Testis (tissue), 3 donors: ENCODE measurements around the gene GPX2. TPM values are rescaled to one million over a fixed set of nuclear protein-coding genes. Genes with fewer than 3 reads are reported as not detected.
A peak's percentile ranks its signal among the peaks of the same experiment; 100 is the strongest.

ENCODE experiments used
- DNase-seq: peaks from one replicate; pipeline ENCODE4 v3.0.0-alpha.2; 2019
- H3K27ac ChIP-seq, 2 donors: fragments of 200-600 bp; sonication (generic); one replicate each; pipeline ENCODE4 v1.5.1; 2019
- H3K27me3 ChIP-seq: fragments of 200-600 bp; sonication (generic); one replicate; pipeline ENCODE4 v1.5.1; 2019
- H3K36me3 ChIP-seq: fragments of 200-600 bp; sonication (generic); one replicate; pipeline ENCODE4 v1.5.1; 2017; ENCODE audit warnings: low read depth; ENCODE audit errors: missing control alignments
- H3K4me1 ChIP-seq: fragments of 200-600 bp; sonication (generic); one replicate; pipeline ENCODE4 v1.5.1; 2019
- H3K4me3 ChIP-seq, 2 donors: fragments of 200-600 bp; sonication (generic); one replicate each; pipeline ENCODE4 v1.5.1; 2017 to 2019
- H3K9me3 ChIP-seq: fragments of 200-600 bp; sonication (generic); one replicate; pipeline ENCODE4 v1.5.1; 2017
- CTCF ChIP-seq, 3 experiments: fragments of 450-650 bp in 2 of 3; fragments of 200-600 bp in 1 of 3; sonication (generic) in 1 of 3; IDR thresholded peaks; one replicate each; pipeline ENCODE4 v1.5.1; 2016 to 2019; ENCODE audit warnings: antibody characterized with exemption in 3 of 3, mild to moderate bottlenecking in 2 of 3, moderate library complexity in 1 of 3
- POLR2A ChIP-seq: fragments of 450-650 bp; IDR thresholded peaks from one replicate; pipeline ENCODE4 v1.6.1; 2017; ENCODE audit warnings: antibody characterized with exemption, mild to moderate bottlenecking, moderate library complexity
- WGBS, 2 donors: methylation state at CpG; one replicate each; pipeline ENCODE4 v1.1.5; 2018; 5-methylcytosine and 5-hydroxymethylcytosine counted together
- intact Hi-C: fragments of 100-400 bp; cut with DNase I; formaldehyde crosslinking; loops from one replicate; pipeline ENCODE4 v1.15.1; 2023; ENCODE audit warnings: low total_unique reads
- polyA plus RNA-seq: library from polyadenylated mRNA; stranded (reverse); fragments of 350-450 nt; fragmentation: Illumina TruSeq; extraction: RNeasy Lipid Tissue Mini Kit (QIAGEN cat#74804); gene quantifications from one replicate; pipeline ENCODE4 v1.2.3, GENCODE V29; 2014; ENCODE audit warnings: low read depth, low replicate concordance; ENCODE audit not compliant: insufficient read depth
- total RNA-seq, 2 donors: library from RNA; depleted of rRNA; stranded (reverse); fragments of >200 nt; gene quantifications; one replicate each; pipeline ENCODE4 v1.2.3, GENCODE V29; 2016

The GPX2 gene
- total and polyA plus RNA-seq, 3 donors from 2014 or later: 0.99 to 1.9 TPM; not detected in 1

GRCh38 chr14:64986648-64987437, 44.3 kb upstream of the GPX2 start, which contains the start of gene FNTB:
FNTB (plus strand) TSS chr14:64986895; CDS start chr14:64986954, 59 bp downstream.
- intact Hi-C loops: no loop called here
- TF ChIP-seq CTCF (IDR thresholded peaks at IDR 0.05) (peak; percentile 81 to 97 (median 90)), POLR2A (no peak)
- H3K4me1 ChIP-seq: no peaks in the 10 kb centered on the region
- H3K4me3 ChIP-seq: peak within 1 kb of the TSS; percentile 72 to 76
- no peaks in the 10 kb centered on the region for H3K27me3 ChIP-seq
- no peaks in the 10 kb centered on the region for H3K9me3 ChIP-seq
- no peaks in the 10 kb centered on the region for H3K36me3 ChIP-seq
- WGBS, 2 donors: 0 to 1% methylated on average over 49 to 53 of the region's 65 CpGs
- DNase-seq: peak; percentile 98
- peak within 1 kb of the TSS; percentile 78 to 90 for H3K27ac ChIP-seq

GRCh38 chr14:64983439-64984310, 41.1 kb upstream of the GPX2 start:
- intact Hi-C loops: no loop called here
- Histone ChIP-seq H3K27me3 (no peaks in the 10 kb centered on the region), H3K4me3 (no peak overlapping the region), H3K4me1 (no peaks in the 10 kb centered on the region), H3K27ac (no peak overlapping the region), H3K36me3 (no peaks in the 10 kb centered on the region), H3K9me3 (no peaks in the 10 kb centered on the region)
- DNase-seq: peak; percentile 41
- WGBS, 2 donors: 11 to 21% methylated on average over 15 of the region's 15 CpGs
- no peak for TF ChIP-seq POLR2A
- TF ChIP-seq CTCF (IDR thresholded peaks at IDR 0.05): peak in 2 of 3 experiments; percentile 62 to 65

GRCh38 chr14:64979336-64980074, 37.0 kb upstream of the GPX2 start:
- 86 to 91% methylated on average over 4 to 5 of the region's 5 CpGs for WGBS, 2 donors
- intact Hi-C loops: no loop called here
- H3K9me3 ChIP-seq: no peaks in the 10 kb centered on the region
- no peak overlapping the region for H3K27ac ChIP-seq
- H3K4me3 ChIP-seq: no peak overlapping the region
- no peaks in the 10 kb centered on the region for H3K4me1 ChIP-seq
- no peaks in the 10 kb centered on the region for H3K36me3 ChIP-seq
- TF ChIP-seq CTCF (IDR thresholded peaks at IDR 0.05) (no peak), POLR2A (no peak)
- H3K27me3 ChIP-seq: no peaks in the 10 kb centered on the region
- no peak for DNase-seq

- TF ChIP-seq POLR2A (no peak), CTCF (IDR thresholded peaks at IDR 0.05) (no peak)
- no peaks in the 10 kb centered on the region for H3K27me3 ChIP-seq
- no peak overlapping the region for H3K27ac ChIP-seq
- DNase-seq: no peak
- H3K4me1 ChIP-seq: peaks cover 10% of the 10 kb centered on the region
- intact Hi-C loops: no loop called here
- H3K4me3 ChIP-seq: no peak overlapping the region
- 44 to 61% methylated on average over 8 of the region's 8 CpGs for WGBS, 2 donors
- no peaks in the 10 kb centered on the region for H3K9me3 ChIP-seq
- H3K36me3 ChIP-seq: no peaks in the 10 kb centered on the region
Observed at GRCh38 chr14:64974563-64974962, 32.0 kb upstream of the GPX2 start.
